ENCODE data around the gene CMTR1.
"Not testable (repeated sequence)": the region's sequence is repeated elsewhere in the genome, so short reads cannot be mapped to it uniquely, and the experiment has no call there.

CMTR1 gene

GRCh38 chr6:37438930-37439329, 5.9 kb downstream of the CMTR1 start:
- DNase-seq: no peak

DNA sequence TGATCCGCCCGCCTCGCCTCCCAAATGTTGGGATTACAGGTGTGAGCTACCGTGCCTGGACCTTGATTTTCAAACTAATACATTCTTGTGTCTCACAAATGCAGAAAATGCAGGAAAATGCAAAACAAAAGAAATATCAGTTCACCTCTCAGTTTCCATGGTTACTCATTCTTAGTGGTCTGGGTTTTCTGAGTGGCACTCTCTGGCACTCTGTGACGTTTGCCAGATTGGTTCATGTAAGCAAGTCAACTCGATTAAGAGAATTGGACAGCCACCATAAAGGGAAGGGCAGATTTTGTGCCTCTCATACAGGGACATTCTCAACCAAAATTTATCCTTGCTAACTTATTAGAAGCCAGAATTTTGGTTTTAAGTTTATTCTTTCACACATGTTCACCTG, 8.6 kb downstream of the CMTR1 start:
- DNase-seq: no peak

- DNase-seq: no peak
Measured at GRCh38 chr6:37442416-37443215, 9.6 kb downstream of the CMTR1 start.

DNA sequence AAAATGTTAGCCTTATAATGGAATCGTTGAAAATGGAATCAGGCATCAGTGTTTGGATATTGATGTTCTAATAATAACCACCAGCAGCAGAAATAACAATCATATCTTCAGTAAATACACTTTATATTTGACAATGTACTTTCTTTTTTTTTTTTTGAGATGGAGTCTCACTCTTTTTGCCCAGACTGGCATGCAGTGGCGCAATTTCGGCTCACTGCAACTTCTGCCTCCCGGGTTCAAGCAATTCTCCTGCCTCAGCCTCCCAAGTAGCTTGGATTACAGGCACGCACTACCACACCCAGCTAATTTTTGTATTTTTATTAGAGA, 10.2 kb downstream of the CMTR1 start:
- DNase-seq: not testable (repeated sequence)

- no peak for DNase-seq
Measured at GRCh38 chr6:37449984-37450383, 17.0 kb downstream of the CMTR1 start.

- DNase-seq: no peak
Measured at GRCh38 chr6:37451441-37452193, 18.6 kb downstream of the CMTR1 start.

- no peak for DNase-seq
Measured at GRCh38 chr6:37452522-37452921, 19.5 kb downstream of the CMTR1 start.

GRCh38 chr6:37454420-37455140, 21.6 kb downstream of the CMTR1 start:
- DNase-seq: no peak

- DNase-seq: no peak
Measured at GRCh38 chr6:37456126-37456525, 23.1 kb downstream of the CMTR1 start.

- no peak for DNase-seq
Measured at GRCh38 chr6:37456816-37457560, 24.0 kb downstream of the CMTR1 start.

GRCh38 chr6:37459981-37460800, 27.2 kb downstream of the CMTR1 start:
- DNase-seq: no peak

- DNase-seq: no peak
Measured at GRCh38 chr6:37460805-37461204, 27.8 kb downstream of the CMTR1 start.

DNA sequence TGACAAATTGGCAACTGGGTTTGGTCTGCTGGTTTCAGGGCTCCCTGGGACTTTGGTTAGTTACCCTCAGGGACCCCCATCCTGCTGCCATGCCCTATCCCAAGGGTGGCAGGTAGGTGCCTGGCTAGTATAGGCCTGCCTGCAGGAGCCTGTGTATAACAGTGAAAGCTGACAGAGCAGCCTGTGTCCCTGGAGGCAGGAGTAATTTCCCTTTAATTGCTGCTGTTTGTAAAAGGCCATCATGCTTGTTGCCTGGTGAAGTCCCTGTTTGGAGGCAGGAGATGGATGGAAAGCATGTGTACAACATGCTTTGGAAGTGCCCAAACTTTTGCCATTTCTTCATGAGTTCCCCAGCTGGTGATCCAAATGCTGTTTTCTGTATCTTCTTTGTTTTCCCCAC, 30.1 kb downstream of the CMTR1 start:
- no peak for DNase-seq

DNA sequence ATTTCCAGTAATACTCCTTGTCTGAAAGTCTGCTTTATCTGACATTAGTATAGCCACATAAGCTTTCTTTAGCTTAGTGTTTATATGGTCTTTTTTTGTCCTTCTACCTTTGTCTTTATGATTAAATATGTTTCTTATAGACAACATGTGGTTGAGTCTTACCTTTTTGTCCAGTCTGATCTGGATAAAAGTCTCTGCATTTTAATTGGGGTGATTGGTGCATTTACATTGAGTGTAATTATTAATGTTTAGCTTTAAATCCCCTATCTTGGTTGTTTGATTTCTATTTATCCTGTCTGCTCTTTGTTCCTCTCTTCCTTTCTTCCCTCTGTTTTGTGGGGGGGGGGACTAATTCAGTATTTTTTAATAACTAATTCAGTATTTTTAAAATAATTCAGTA, 34.7 kb downstream of the CMTR1 start:
- DNase-seq: no peak

GRCh38 chr6:37473364-37474095, 40.5 kb downstream of the CMTR1 start:
- DNase-seq: no peak

- DNase-seq: no peak
Measured at GRCh38 chr6:37474316-37474715, 41.3 kb downstream of the CMTR1 start.

DNA sequence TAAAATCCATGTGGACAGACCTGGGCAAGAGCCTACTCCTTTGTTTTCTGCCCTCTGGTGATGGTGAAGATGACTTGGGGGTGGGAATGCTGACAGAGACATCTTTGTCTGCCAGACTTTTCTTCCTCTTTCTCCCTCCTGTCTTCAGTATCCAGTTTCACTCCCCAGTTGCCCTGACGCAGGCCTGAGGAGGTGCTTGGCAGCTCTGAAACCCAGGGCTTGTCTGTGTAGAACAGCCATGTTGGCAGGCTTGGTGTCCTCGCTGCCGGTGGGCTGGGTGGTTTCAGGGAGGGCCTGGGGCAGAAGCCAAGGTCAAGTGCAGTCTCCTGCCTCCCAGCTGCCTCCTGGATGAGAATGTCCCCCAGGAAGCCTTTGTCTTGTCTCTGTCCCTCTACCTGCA, 44.2 kb downstream of the CMTR1 start:
- DNase-seq: no peak

DNA sequence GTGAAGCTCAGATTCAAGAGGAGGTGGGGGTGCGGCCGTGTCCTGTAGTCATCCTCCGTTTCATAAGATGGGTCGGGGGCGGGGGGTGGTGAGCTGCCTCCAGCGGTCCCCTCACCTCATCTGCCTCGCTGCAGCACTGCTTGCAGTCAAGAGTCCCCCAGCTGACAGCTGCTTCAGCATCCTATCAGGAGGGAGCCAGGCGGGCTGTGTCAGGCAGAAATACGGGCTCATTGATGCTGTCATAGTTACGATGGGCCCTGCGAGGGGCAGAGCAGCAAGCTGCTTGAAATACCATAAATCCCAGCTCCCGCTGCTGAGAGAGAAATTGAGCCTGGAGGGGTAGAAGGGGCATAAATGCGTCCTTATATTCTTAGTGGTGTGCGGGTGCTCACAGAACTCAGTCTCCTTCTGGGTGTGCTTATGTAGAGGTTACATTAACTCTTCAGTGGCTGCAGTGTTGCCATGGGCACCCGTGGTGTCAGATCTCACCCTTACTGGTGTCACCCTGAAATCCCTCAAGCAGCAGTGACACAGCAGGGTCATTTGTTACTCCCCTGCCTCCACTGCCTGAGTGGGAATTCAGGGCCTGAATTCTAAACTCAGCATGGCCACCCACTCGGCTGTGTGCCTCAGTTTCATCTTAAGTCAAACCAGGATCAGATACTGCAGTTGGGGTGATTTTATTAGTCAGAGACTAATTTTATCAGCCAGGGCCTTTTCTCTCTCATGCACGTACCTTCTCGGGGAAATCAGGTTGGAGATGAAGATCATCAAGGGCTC, 44.8 kb downstream of the CMTR1 start:
- DNase-seq: no peak

- DNase-seq: no peak
Measured at GRCh38 chr6:37478827-37479226, 45.8 kb downstream of the CMTR1 start.

DNA sequence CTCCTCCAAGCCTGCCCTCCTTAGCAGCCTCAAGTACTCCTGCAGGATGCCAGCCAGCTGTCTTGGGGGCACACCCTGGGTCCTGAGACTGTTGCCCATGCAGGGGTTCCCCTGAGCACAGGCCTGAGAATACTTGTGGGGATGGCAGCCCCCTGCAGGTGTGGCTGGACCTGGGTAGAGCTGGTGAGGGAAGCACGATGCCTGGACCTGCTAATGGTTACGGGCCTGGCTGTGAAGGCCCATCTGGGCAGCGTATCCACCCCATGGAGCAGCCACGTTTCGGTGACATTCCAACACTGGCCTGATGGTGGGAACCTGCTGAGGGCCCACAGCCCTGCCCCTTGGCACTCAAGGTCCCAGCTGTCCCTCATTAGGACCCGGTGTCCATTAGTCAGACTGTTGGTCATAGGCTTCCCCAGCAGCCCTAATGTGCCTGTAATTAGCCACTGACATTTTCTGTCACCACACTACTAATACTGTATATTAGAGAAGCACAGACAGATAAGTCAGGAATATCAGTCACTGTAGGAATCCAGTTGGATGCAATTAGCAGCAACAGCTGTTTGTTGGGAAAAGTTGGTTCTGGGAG, 46.3 kb downstream of the CMTR1 start:
- no peak for DNase-seq

Measured in activated effector memory CD4-positive, alpha-beta T cell treated with anti-CD3 and anti-CD28 coated beads, Interleukin-2, amount 50 U/mL, for 16 hours (primary cell).